Fibroblast of skin of abdomen (primary cell): Measurements from ENCODE around the gene FNBP1.
"Not testable (repeated sequence)": the region's sequence is repeated elsewhere in the genome, so short reads cannot be mapped to it uniquely, and the experiment has no call there.

ENCODE experiments used
- DNase-seq: peaks from one replicate; pipeline ENCODE4 v3.0.0-alpha.2; 2013

Gene FNBP1

DNA sequence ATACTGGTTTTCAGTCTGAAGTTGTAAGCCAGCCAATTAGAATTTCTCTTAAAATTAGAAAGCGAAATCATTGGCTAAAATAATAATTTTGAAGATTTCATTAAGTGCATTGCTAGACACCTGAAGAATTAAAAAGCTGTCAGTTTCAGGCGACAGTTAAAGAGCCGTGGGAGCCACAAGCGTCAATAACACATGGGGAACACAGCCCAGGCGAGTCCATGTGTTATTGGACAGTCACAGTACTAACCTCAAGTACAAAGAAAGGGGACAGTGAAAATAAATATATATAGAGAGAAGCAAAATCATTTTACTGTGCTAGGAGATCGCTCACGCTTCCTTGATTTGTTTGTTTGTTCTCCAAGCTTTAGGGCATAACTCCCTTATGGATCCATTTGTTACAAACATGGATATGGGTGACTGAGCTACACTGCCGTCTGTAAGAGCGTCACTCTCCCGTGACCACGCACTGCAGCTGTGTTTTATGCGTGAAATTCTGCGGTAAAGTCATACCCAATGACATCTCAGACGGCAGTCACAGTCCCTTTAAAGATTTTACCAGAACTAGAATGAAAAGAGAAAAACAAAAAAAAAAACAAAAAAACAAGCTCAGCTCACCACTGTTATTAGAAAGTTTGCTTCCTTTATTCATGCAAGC, 124.6 kb downstream of the FNBP1 start:
- no peak for DNase-seq

DNA sequence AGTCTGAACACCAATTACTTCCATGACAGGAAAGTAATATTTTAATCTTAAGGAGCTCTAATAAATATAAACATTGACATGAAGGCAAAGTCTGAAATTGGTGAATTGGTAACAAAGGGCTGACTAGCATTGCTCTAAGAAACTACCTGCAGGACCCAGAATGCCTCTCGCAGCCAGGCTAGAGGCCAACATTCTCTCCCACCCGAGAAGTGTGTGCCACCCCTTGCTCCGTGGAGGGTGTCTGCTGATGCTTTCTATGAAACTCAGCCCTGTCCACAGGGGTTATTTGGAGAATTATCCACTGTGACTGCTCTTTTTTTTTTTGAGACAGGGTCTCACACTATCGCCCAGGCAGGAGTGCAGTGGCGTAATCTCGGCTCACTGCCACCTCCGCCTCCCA, 126.3 kb downstream of the FNBP1 start:
- no peak for DNase-seq

DNA sequence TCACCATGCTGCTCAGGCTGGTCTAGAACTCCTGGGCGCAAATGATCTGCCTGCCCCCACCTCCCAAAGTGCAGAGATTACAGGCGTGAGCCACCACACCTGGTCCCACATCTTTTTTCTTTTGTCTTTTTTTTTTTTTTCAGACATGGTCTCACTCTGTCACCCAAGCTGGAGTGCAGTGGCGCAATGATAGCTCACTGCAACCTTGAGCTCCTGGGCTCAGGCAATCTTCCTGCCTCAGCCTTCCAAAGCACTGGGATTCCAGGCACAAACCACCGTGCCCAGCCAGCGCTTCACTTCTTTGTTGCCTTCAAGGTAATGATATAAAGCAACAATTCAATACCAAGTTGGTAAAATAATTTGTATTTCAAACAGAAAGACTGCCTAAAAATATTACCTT, 128.9 kb downstream of the FNBP1 start:
- no peak for DNase-seq

DNA sequence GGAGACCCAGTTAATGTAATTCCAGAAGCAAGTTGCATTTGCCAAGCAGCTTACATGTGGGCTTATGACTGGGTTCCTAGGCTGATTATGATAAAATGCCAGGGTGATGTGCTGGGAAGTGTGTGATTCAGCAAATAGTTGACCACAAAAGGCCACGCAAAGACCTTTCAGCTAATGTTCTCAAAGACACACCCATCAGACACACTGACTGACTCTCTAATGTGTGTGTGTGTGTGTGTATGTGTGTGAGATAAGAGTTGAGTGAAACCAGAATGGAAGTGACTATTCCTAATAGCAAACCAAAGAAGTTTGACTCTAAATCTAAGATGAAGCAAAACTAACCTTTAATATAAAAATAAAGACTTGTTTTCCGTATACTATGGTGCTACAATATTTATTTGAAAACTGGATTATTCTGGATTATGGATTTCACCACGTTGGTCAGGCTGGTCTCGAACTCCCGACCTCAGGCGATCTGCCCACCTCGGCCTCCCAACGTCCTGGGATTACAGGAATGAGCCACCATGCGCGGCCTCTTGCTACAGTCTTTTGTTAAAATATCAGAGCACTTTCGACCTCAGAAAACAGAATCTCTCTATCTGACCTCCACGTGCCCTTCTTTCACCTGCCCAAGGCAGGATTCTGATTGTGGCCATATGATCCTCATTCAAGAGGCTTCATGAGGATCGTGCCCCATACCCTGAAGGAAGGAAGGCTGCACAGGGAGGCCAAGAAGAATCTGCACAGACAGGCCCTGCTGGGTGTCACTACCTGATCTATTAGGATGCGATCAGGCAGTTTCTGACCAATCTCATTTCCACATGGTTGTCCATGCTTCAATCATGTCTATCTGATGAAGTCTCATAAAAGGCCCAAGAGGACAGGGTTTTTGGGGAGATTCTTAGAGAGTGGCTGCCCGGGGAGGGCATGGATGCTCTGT, 132.1 kb downstream of the FNBP1 start:
- peak; percentile 99 for DNase-seq

DNA sequence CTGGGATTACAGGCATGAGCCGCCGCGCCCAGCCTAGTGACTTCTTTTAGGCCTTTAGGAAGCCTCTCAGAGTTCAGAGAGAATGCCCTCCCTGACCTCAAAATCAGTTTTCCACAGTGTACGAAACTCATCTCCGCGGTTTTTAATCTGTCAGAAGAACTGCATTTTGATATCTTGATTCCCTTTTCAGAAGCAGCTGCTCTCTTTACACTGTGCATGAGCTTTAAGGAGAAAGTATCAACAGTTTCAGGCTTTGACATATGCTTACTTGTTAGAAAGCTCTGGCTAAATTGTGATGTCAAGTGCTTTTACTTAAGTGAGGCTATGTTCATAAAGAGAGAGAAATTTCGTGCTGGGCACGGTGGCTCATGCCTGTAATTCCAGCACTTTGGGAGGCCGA, 133.1 kb downstream of the FNBP1 start:
- no peak for DNase-seq

DNA sequence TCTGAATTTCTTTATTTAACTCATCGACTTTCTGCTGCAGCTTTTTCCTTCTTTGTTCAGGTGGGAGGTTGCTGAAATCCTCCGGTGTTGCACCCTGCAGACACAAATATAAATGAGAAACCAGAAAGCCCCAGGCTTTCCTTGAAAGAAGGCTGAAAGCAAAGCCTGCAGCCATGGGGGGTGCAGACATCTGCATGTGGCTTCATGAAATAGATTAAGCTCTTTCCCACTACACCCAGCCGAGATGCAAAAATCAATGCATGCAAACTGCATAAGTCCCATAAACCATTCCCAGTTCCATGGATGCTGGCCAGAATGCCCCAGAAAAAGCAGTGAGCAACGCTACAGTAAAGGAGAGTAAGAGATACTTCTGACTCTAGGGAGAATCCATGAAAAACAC, 134.1 kb downstream of the FNBP1 start:
- no peak for DNase-seq

DNA sequence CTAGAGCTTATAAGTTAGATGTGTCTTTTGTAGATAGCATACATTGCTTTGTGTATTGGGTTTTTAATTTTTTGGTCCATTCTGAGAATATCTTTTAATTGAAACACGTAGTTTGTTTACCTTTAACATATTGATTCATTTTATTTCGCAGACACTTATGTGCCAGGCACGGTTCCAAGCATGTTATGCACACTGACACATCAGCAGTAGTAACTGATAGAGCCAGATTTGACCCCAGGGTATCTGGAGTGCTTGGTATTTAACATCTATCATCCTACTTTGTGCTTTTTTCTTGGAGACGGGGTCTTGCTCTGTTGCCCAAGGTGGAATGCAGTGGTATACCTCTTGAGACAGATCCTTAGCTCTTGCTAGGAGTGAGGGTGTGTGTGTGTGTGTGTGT, 135.8 kb downstream of the FNBP1 start:
- no peak for DNase-seq

DNA sequence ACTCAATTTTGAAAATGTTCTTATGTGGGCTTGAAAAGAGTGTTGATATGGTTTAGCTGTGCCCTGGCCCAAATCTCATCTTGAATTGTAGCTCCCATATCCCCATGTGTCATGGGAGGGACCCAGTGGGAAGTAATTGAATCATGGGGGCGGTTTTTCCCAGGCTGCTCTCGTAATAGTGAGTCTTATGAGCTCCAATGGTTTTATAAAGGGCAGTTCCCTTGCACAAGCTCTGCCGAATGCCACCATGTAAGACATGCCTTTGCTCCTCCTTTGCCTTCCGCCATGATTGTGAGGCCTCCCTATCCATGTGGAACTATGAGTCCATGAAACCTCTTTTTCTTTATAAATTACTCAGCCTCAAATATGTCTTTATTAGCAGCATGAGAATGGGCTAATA, 136.7 kb downstream of the FNBP1 start:
- no peak for DNase-seq

DNA sequence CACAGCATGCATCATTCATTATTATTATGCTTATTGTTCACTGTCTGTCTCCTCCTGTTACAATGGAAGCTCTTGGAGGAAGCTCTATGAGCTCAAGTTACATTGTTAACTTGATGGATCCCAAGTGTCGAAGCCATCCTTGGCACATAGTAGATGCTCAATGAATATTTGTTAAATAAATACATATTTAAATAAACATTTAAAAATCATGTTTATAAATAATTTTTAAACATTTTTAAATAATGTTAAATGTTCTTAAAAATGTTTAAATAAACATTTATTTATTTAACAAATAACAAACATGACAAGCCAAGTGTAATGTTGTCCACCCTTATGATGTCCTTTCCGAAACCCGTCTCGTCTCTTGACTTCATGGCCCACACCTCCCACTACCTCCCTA, 138.3 kb downstream of the FNBP1 start:
- DNase-seq, result no peak

DNA sequence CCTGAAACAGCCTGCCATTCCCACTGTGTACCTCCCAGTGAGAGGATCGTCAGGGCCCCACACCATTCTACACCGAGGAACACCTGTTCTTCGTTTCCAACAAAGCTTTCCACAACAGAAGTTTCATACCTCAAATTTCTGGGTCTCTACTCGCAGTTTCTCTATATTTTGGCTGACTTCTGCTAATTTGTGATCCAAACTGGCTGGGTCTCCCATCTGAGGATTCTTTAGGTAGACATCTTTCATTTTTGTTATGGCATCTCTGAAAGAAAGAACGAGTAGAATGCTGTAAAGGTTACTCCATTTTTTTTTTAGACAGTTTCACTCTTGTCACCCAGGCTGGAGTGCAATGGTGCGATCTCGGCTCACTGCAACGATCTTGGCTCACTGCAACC, 140.3 kb downstream of the FNBP1 start:
- DNase-seq, result no peak

DNA sequence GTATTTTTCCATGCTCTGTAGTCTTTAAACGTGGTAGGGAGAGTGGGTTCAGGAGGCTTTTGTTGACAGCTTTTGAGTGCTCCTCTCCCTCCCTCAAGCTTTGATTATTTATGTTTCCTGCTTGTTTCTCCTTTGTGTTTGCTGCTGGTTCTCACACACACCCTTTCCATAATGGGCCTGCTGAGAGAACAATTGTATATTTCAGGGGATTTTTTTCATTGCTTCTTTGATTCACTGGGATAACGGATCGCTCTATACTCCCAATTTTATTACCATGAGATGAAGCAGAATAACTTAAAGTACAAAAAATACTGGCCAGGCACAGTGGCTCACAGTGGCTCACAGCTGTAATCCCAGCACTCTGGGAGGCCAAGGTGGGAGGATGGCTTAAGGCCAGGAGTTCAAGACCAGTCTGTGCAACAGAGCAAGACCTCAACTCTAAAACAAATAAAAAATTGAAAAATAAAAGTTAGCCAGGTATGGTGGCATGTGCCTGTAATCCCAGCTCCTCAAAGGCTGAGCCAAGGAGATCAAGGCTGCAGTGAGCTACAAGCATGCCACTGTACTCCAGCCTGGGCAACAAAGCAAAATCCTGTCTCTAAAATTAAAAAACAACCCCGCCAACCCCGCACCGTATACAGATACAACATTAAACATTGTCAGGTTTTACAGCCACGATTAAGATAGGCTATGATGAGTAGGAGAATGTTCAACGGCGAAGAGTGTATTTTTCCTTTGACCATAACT, 140.8 kb downstream of the FNBP1 start:
- DNase-seq, result no peak

DNA sequence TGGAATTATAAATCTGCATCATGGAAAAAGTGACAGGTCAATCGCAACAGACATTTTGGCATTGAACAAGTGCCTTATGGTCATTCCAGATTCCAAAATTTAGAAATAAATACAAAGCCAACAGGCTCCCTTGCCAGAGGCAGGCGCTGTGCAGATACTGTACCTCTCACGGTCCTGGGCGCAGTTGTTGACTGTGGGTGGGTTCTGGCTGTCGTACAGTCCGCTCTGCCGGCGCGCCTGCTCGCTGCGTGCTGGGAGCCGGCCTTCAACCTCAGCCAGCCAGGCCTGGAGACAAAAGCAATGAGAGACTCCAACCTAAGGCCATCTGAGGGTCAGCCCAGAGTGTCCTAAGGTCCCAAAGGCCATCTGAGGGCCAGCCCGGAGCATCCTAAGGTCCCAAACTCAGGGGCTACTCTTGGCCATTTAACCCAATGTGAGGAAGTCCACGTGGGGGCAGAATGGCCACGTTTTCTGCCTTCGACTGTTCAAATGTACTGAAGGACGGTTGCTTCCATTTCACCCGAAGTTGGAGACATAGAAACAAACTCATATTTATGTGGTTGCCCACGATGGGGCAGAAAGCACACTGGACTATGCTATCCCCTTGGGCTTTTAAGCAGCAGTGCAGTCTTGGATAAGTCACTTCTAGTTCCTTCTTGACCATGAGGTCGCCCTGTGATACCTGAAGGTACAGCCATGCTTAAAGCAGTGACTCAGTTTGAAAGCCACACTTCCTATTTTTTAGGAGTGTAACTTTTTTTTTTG, 142.5 kb downstream of the FNBP1 start:
- DNase-seq, result no peak

DNA sequence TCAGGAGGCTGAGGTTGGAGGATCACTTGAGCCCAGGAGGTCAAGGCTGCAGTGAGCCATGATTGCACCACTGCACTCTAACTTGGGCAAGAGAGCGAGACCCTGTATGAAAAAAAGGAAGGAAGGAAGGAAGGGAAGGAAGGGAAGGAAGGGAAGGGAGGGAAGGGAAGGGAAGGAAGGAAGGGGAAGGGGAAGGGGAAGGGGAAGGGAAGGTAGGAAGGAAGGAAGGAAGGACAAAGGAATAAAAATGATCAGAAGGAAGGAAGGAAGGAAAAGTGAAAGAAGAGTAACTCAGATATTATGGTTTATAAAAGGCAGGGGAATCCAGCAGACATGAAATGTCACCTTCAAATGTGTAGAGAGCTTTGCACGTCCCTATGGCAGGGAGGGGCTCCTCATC, 143.4 kb downstream of the FNBP1 start:
- DNase-seq, result no peak

DNA sequence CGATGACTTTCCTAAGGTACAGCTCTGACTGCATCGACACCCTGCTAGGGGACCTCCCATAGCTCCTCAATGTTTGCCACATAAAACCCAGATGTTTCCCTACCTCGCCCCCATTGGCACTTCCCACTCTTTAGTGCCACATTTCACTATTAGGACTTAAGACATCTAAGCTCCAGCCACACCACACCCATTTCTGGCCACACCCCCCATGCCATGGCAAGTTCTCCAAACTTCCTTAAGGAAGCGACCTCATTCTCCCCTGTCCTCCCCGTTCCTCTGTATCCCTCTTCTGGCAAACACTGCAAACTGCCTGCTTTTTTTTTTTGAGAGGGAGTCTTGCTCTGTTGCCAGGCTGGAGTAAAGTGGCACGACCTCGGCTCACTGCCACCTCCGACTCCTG, 144.8 kb downstream of the FNBP1 start:
- no peak for DNase-seq

DNA sequence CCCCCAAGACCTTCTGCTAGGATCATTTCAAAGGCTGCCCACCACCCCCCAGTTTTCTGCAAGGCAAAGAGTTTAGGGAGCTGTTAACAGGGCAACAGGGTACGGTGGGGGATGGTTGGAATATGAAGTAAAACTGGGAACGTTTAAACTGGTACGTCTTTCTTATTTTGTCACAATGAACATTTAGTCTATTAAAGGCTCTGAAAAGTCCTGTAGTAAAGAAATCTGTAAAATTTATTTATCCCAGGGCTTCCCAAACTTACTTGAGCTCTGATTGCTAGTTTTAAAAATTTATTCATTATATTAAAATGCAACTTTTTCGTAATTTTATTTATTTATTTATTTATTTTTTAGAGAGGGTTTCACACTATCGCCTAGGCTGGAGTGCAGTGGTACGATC, 145.7 kb downstream of the FNBP1 start:
- DNase-seq, result no peak

DNA sequence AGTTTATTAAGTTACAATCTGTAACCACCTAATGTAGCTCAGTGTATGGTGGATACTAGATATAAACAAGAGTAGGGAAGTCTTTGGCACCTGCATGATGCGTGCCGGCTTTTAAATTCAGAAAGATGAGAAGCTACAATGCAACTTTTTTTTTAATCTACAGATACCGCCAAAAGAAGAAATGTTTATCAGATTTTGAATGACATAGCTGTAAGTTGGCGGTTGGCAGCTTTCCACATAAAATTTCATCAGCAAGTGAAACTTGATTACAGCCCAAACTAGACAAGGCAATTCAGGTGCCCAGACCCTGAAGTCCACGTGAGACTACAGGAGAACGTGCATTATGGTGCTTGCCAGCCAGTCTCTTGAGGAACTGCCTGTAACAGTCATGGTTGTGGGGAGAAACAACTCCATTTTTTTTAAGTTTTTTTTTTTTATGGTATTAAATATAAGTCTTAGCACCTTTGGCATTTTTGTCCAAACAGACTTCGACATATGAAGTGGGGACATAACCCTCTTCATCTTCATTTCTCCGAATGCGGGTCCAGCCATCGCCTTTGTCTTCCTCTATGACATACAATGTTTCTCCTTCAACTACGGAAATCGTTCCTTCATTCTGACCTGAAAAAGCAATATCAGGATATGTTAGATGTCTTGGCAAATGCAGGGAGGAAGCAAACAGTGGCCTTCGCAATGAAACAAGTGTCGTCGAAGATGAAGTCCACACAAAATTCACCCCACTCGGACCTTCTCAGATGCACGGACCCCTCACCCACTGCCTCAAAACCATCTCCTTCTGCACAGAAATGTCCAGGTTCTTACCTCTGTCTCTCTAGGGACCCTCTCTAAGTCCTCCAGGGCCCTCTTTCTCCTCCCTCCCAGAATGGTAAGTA, 147.4 kb downstream of the FNBP1 start:
- DNase-seq, result no peak

DNA sequence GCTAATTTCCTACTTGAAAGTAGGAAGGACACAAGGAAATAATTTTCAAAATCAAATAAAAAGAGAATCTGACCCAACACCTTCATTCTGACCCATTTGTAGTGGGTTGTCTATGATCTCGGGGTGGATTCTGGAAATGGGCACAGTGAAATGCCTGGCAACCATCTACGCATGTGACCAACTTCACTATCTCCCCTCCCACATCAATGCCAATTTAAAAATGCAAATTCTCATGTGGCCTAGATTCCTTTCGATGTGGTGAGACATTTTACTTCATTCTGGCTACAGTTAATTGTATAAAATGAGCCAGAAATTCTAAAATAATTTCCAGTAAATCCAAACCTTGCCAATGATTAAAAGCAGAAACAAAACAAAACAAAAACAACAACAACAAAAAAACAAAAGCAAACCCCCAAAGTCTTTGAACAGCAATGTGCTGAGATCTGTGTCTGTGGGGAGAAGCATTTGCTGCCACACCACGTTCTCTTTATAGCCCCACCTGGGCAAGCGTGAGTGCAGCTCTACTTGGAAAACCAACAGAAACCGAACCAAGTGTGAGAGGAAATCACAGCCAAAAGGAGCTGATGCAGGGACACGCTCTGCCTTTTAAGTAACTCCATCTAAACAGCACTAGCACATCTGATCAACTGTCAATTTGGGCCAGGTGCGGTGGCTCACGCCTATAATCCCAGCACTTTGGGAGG, 148.7 kb downstream of the FNBP1 start:
- no peak for DNase-seq

DNA sequence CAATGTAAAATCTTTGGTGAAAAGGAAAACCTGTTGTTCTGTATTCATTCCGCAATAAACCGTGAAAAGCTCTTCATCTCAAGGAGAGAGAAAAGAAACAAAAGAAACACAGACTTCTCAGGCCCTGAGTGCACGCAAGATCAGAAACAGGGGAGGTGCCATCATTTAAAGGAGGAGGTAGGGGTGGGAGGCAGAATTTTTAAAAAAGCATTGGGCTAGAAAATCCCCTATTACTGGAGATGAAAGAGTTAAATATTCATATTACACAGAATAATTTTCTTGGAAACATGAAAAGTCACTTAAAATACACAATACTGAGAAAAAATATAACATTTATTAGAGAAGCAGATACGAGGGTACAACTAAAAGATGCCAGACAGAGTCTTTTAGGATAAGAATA, 151.4 kb downstream of the FNBP1 start:
- no peak for DNase-seq

DNA sequence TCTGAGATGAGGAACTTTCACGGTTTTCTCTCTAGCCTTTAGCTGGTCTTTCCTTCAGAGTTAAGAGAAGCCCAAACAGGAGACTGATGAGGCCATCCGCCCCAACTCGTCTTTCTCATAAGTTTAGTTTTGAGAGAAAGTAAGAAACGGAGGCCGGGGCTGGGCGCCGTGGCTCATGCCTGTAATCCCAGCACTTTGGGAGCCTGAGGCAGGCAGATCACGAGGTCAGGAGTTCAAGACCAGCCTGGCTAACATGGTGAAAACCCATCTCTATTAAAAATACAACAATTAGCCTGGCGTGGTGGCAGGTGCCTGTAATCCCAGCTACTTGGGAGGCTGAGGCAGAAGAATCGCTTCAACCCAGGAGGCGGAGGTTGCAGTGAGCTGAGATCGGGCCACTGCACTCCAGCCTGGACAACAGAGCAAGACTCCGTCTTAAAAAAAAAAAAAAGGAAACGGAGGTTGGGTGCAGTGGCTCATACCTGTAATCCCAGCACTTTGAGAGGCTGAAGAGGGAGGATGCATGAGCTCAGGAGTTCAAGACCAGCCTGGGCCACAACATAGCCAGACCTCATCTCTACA, 152.2 kb downstream of the FNBP1 start:
- not testable (repeated sequence) for DNase-seq

DNA sequence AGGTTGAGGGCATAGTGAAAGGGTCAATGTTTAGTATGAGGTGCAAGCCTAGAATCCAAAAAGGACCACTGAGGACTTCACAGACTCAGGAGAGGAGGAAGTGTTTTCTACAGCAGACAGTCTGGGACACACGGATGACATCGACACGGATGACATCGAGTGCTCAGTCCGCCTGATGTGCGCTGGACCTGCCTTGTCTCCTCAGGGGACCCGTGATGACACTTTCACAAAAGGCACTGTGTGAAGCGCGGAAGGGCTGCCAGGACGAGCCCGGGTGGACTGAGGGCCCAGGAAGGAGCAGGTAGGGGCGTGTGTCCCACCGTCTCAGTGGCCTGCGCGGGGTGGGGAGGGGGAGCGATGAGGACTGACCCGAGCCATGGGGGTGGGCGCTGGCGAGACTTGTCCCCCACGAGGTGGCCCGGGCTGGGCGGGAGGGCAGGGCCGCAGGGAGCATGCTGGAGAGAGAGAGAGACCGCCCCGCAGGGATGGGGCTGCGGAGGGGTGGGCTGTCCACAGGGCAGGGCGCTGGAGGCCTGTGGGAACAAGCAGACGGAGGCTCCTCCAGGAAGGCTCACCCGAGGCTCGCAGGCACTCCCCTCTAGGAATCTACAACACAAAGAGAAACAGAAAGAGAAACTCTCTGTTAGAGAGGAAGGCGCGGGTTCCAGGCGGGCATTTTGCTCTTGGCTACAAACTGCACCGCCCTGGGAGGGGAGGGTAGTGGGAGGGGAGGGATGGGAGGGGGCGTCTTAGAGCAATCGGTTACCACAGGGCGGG, 152.9 kb downstream of the FNBP1 start:
- no peak for DNase-seq
